CD4-positive, alpha-beta T cell treated with Interleukin-17A for 1 hour (primary cell): ENCODE results near the gene CBX5.
"Not testable (repeated sequence)": the region's sequence is repeated elsewhere in the genome, so short reads cannot be mapped to it uniquely, and the experiment has no call there.

ENCODE experiments used
- DNase-seq: peaks from one replicate; pipeline ENCODE4 v3.0.0-alpha.2; 2020

Gene CBX5

DNA sequence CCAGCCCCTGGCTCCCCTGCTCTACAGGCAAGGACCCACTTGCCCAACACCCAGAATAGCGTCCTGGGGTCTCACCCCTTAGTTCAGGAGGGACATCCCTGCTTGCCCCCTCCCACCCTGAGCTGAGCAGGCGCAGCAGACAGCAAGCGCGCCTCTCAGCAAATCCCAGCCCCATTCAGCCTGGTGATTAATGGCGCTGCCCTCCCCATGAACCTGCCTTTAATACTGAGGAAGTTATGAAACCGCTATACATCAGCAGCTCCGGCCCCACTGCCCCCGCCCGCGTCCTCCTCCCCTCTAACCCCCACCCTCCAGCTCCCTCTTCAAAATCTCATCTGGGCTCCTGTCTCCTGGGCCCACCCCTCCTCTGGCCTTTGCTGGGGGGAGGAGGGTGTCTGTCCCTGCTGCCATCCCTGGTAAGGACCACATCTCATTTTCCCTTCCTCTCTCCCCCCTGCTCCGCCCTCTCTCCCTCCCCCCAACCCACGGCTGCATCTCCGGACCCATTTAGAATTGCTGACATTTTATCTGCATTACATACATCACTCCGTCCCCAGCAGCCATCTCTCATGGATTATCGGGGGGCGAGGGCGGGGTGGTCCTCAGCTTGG is 84.1 kb downstream of the CBX5 start:
- DNase-seq: no peak

DNA sequence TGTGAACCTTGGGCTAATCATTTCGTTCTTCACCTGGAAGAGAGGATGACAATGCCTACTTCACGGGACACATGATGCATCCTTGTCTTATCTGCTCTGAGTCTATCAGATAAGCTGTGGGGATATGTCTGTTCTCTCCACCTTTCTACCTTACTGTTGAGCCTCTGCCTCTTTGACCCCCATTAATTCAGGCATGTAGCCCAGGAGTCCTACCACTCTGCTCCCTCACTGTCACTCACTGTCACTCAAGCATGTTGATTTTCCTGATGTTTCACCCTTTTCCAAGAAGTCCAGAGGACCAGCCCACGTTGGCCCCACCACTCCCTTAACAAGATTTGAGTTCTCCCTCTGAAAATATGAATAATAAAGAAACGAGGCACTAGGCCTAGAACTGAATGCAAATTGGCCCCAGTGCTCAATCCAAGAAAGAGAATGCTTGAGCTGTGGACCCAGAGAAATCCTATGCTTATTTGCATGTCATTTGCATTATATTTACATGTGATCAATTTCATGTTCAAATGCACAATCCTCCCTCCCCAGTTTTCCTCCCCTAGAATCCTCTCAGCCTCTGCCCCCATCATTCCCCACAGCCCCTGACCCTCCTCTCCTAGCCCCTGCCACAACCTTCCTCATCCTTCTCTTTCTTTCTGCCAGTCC is 84.7 kb downstream of the CBX5 start:
- DNase-seq: no peak

DNA sequence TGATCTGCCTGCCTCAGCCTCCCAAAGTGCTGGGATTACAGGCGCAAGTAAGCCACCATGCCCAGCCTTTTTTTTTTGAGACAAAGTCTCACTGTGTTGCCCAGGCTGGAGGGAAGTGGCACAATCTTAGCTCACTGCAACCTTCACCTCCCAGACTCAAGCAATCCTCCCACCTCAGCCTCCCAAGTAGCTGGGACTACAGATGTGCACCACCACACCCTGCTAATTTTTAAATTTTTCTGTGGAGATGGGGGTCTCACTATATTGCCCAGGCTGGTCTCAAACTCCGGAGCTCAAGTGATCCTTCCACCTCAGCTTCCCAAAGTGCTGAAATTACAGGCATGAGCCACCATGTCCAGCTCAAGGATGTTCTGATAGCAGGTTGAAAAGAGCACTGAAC is 85.3 kb downstream of the CBX5 start:
- not testable (repeated sequence) for DNase-seq

DNA sequence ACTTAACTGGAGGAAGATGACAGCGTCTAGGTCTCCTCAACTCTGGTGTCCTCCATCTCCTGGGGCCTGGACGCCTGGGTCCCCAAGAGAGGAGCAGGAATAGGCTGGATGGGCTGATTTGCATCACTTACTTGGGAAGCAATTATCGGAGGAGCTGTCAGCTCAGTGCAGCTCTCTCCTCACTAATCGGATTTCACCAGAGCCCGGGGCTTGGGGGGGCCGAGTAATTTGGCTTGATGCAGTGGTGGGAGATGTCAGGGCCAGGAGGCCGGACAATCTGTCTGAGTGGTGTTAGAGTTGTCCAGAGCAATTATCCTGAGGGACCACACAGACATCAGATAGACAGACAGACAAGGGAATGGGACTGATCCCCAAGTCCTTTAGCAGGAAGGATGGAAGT is 86.5 kb downstream of the CBX5 start:
- no peak for DNase-seq

DNA sequence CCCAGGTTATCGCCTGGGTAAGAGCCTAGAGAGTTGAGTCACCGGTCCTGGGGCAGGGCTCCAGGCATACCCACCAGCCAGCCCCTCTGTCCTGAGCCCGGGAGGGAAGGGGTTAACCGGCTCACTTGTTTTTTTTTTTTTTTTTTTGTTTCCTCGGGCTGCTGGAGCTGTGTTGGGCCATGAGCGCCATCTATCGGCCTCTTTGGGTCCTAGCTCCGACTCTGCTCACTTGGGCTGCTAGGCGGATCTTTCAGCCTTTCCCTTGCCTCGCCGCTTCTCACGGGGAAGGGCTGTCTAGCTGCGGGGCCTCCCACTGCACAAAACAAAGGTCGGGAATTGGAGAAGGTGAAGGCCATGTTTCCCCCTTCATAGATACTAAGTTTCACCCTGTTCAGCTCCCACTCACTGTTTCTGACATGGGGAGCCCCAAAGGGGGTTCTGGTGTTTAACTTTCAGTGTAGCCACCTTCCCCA is 88.3 kb downstream of the CBX5 start:
- peak; percentile 86 for DNase-seq

DNA sequence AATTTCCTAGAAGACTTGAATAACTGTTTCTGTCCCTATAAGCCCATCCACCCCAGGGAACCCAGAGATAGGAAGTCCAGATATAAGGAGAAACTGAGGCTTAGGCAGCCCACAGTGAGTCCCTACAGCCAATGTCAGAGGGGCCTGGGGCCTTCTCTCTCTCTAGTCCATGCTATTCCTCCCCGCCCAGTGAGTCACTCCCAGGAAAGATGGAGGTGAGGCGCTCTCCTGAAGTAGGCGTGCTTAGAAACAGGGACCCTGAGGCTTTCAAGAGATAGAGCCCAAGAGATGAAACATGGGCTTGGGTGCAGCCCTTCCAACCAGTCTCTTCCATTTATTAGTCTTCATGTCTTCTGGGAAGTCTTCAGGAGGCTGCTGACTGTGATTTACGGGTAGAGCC is 88.8 kb downstream of the CBX5 start:
- DNase-seq: no peak

DNA sequence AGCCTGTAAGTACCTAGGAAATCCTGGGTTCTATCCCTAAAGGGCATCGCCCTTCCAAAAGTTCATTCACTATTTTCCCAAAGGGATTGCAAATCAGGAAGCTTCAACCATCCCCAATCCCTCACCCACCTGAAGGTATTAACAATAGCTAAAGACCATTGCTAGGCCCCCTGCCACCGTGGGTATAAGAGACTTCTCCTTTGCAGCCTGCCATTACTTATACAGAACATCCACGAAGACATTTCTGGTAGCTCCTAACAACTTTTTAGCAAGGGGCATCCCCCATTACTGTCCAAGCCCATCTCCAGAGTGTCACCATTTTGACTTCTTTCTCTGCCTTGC is 90.8 kb downstream of the CBX5 start:
- DNase-seq: no peak

DNA sequence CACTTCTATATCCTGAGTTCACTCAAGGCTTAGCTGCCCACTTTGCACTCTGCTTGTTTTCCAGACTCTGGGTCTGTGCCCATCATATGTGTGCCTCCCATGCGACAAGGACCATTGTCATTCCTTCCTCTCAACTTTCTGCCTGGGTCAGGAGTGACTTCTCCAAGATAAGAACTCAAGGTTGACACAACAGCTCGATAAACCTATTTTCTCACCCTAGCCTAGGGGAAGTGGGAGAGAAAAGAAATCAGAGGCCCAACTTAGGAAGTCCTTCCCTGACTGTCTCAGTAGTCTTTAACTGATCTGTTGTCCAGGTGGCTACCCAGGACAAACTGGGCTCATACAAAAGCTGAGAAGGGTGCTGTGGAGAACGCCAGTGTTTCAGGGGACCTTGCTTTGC is 92.8 kb downstream of the CBX5 start:
- no peak for DNase-seq

DNA sequence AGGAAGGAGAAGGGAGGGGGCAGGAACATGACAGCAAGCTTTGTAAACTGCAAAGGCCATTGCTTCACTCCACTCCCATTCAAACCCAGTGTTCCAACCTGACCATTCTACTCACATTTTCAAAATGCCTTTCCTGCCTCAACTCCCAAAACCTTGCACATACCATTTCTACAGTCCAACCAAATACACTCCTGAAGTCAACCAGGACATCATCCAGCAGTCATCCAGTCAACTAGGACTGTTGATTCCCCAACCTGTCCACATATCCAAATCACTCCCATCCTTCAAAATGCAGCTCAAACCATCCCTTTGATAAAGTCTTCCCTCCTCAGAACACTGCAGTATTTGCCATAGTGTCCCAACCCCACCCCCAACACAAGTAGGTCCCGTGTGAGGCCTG is 94.0 kb downstream of the CBX5 start:
- no peak for DNase-seq

DNA sequence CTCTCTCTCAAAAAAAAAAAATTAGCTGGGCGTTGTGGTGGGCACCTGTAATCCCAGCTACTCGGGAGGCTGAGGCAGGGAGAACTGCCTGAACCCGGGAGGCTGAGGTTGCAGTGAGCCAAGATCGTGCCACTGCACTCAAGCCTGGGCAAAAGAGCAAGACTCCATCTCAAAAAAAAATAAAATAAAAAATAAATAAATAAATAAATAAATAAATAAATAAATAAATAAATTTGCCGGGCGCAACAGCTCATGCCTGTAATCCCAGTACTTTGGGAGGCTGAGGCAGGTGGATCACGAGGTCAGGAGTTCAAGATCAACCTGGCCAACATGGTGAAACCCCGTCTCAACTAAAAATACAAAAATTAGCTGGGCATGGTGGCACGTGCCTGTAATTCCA is 94.6 kb downstream of the CBX5 start:
- DNase-seq: not testable (repeated sequence)

DNA sequence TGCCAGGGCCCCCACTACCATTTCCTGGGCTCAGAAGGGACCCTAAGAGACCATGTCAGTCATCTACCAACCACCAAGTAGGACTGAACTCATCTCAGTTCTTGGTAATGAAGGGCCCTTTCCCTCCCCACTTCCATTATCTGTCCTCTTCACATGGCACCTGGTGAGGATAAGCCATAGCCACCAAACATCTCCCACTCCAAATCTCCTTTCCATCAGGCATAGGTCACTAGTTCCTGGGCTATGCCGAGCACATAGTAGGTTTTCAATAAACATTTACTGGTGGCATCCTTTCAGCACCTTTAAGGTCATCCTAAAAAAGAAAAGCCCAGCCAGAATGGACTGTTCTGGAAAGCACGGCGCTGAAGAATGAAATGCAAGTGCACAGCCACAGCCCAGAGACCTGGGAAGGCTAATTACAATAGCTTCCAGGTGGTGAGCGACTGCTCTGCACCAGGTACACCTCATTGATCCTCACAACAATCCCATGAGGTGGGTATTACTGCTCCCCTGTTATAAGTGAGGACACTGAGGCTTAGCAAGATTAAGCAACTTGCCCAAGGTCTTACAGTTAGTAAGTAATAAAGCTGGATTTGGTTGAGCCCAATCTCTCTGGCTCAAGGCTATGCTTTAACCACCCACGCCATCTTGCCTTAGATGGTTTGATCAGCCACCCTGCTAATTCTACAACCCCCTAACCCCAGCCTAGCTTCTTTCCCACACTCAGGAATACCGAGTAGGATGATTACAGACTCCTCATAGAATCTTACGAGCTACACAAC is 95.7 kb downstream of the CBX5 start:
- DNase-seq: no peak

DNA sequence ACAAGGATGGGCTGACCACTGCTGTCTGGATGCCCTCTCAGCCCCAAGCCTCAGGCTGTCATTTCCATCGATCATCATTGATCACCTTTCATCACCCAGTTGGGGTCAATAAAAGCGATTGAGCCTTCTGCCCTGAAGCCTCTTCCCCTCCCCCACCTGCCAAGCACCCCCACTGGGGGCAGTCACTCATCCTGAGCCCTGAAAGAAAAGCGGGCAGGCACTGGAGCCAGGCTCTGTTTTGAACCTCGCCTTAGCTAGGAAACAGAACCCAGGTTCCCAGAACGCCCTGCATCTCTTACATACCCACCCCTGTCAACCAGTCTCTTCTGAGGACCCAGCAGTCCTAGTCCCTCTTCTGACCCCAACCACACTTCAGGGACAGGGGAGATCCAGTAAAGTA is 96.9 kb downstream of the CBX5 start:
- DNase-seq: no peak

DNA sequence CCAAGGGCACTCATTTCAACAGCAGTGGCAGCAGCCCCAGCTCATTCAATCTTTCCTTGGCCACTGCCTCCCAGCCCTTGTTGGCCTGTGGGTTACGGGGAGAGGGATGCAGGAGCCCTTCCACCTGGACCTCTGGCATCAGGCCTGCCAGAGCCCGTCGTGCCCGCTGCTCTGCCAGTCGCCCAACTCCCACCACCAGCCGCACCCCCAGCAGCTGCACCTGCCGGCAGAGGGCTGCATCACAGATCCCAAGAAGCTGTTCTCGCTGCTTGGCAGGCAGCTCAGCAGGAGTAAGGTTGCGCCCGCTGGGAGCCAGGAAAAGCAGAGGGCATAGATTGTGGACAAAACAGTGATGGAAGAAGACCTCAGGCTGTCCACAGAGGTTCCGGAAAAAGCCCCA is 97.8 kb downstream of the CBX5 start:
- no peak for DNase-seq
